IPS-18c (cell line): ENCODE data around the gene HCN4.

Source experiments
- H3K4me3 ChIP-seq: 2 replicates; pipeline ENCODE4 v1.7.0; 2013; ENCODE audit warnings: low read depth, mild to moderate bottlenecking, low read length, moderate library complexity; ENCODE audit not compliant: insufficient read depth
- H3K9me3 ChIP-seq: one replicate; pipeline ENCODE4 v1.6.1; 2013; ENCODE audit warnings: mild to moderate bottlenecking, low read length, moderate library complexity; ENCODE audit not compliant: control insufficient read depth, insufficient read depth

Gene HCN4

GRCh38 chr15:73385205-73385604 lies 16.4 kb upstream of the HCN4 start:
- no peak overlapping the region for H3K4me3 ChIP-seq

GRCh38 chr15:73383310-73384189 lies 14.8 kb upstream of the HCN4 start:
- H3K9me3 ChIP-seq: peaks cover 2% of the 10 kb centered on the region
- no peak overlapping the region for H3K4me3 ChIP-seq

More at GRCh38 chr15:73385205-73385604, 16.4 kb upstream of the HCN4 start:
- H3K9me3 ChIP-seq: peaks cover 2% of the 10 kb centered on the region

GRCh38 chr15:73382115-73382514 lies 13.4 kb upstream of the HCN4 start:
- H3K4me3 ChIP-seq: no peak overlapping the region

GRCh38 chr15:73380661-73381060 lies 11.9 kb upstream of the HCN4 start:
- H3K4me3 ChIP-seq: no peak overlapping the region
- H3K9me3 ChIP-seq: peaks cover 2% of the 10 kb centered on the region

More at GRCh38 chr15:73382115-73382514, 13.4 kb upstream of the HCN4 start:
- H3K9me3 ChIP-seq: peaks cover 2% of the 10 kb centered on the region

GRCh38 chr15:73378089-73378488 lies 9.3 kb upstream of the HCN4 start:
- H3K9me3 ChIP-seq: peaks cover 2% of the 10 kb centered on the region
- no peak overlapping the region for H3K4me3 ChIP-seq

- peaks cover 2% of the 10 kb centered on the region for H3K9me3 ChIP-seq
Measured at GRCh38 chr15:73375755-73376305, 7.1 kb upstream of the HCN4 start.

GRCh38 chr15:73375012-73375411 lies 6.3 kb upstream of the HCN4 start:
- Histone ChIP-seq H3K4me3 (no peak overlapping the region), H3K9me3 (no peaks in the 10 kb centered on the region)

More at GRCh38 chr15:73375755-73376305, 7.1 kb upstream of the HCN4 start:
- H3K4me3 ChIP-seq: no peak overlapping the region

GRCh38 chr15:73374604-73375003 lies 5.8 kb upstream of the HCN4 start:
- no peaks in the 10 kb centered on the region for H3K9me3 ChIP-seq
- no peak overlapping the region for H3K4me3 ChIP-seq

- Histone ChIP-seq H3K9me3 (no peaks in the 10 kb centered on the region), H3K4me3 (no peak overlapping the region)
Measured at GRCh38 chr15:73373221-73373620, 4.5 kb upstream of the HCN4 start.

GRCh38 chr15:73371812-73372211 lies 3.1 kb upstream of the HCN4 start:
- Histone ChIP-seq H3K9me3 (no peaks in the 10 kb centered on the region), H3K4me3 (no peak overlapping the region)

GRCh38 chr15:73370151-73370550 lies 1.4 kb upstream of the HCN4 start:
- H3K9me3 ChIP-seq: no peaks in the 10 kb centered on the region
- no peak overlapping the region for H3K4me3 ChIP-seq

- Histone ChIP-seq H3K4me3 (peak overlapping the region; percentile 77), H3K9me3 (no peaks in the 10 kb centered on the region)
Measured at GRCh38 chr15:73369154-73369694, 466 bp upstream of the HCN4 start.

GRCh38 chr15:73367624-73368300 lies 996 bp downstream of the HCN4 start:
- Histone ChIP-seq H3K9me3 (no peaks in the 10 kb centered on the region), H3K4me3 (peak overlapping the region; percentile 77)

- H3K9me3 ChIP-seq: no peaks in the 10 kb centered on the region
- H3K4me3 ChIP-seq: peak overlapping the region; percentile 77
Measured at GRCh38 chr15:73366766-73367623, 1.8 kb downstream of the HCN4 start.

GRCh38 chr15:73364070-73364469 lies 4.7 kb downstream of the HCN4 start:
- no peaks in the 10 kb centered on the region for H3K9me3 ChIP-seq
- H3K4me3 ChIP-seq: no peak overlapping the region

GRCh38 chr15:73362900-73363299 lies 5.9 kb downstream of the HCN4 start:
- no peaks in the 10 kb centered on the region for H3K9me3 ChIP-seq
- 0 out of 2 replicates have a peak overlapping the region, but pooled peaks have one; percentile 1 for H3K4me3 ChIP-seq

- Histone ChIP-seq H3K9me3 (no peaks in the 10 kb centered on the region), H3K4me3 (no peak overlapping the region)
Measured at GRCh38 chr15:73361337-73361736, 7.4 kb downstream of the HCN4 start.
